ENCODE results near the gene SEMA5B.

- no peak for TF ChIP-seq TAF1 (IDR thresholded peaks at IDR 0.05; ENCODE audit: low read depth, low read length)
- no peak for TF ChIP-seq POLR2A (IDR thresholded peaks at IDR 0.05; ENCODE audit: low read depth, low read length)
- no peak for TF ChIP-seq POLR2AphosphoS5 (IDR thresholded peaks at IDR 0.05; ENCODE audit: low read depth, low read length)
- no peak for TF ChIP-seq PAX5 (IDR thresholded peaks at IDR 0.05; ENCODE audit: insufficient read depth, low read length, severe bottlenecking)
These were observed 103.5 kb downstream of the SEMA5B start for GRCh38 chr3:122924056-122924455.
